ENCODE measurements around the gene MRTFB. TPM values are rescaled to one million over a fixed set of nuclear protein-coding genes. Genes with fewer than 3 reads are reported as not detected.
A peak's percentile ranks its signal among the peaks of the same experiment; 100 is the strongest.

MRTFB gene
- total RNA-seq, 1 experiment from 2014 or later, result 5.1 TPM

DNA sequence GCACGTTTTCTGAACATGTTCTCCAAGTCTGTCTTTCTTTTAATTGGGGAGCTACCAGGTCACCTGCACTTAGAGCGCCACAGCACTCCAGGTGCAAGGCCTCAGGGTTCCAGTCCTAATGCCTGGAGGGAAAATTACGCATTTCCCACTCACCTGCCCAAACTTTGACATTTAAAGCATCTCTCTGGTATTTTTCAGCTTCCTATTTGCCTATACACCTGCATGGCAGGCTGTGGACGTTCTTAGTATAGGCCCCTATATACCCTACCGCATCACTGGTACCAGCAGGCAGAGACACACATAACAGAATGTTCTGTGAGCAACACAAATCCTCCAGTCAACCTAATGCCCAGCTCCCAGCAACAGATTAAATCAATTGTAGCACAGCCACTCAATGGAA is 213.3 kb downstream of the MRTFB start:
- no peak for DNase-seq (ENCODE audit: low read depth)

- peak; percentile 65 for DNase-seq (ENCODE audit: low read depth)
Observed at GRCh38 chr16:14284930-14285512, 213.9 kb downstream of the MRTFB start.

DNA sequence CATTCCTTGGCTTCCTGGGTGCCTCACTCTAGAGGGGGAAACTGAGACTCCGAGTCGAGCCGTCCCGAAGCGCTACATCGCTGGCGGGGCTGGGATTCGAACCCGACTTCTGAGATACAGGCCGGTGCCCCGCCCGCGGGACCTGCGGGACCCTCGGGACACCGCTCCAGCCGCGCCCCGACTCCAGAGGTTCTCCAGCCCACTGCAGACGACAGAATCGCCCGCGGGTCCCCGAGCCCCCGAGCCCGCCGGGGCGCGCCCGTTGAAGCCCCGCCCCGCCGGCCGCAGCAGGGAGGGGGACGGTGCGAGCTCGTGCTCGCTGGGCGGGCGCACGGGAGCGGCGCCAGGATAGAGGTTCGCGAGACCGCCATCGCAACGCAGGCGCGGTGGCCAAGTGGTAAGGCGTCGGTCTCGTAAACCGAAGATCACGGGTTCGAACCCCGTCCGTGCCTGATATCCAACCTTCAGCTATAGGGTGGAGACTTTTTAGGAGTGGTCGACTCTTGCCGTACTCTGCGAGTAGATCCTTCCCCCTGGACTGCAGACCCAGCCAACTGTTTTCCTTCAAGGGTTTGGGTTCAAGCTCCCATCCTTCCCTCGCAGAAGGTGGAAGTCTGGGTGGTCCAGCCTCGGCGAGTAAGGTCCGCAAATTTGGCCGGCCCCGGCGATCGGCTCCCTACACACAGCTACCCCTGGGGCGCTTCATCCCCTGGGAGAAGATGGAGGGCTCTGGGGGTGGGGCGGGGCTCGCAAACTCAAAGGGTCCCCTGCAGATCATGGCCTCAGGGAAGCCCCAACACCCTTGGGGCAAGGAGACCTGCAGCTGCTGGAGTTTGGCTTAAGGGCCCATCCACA is 214.6 kb downstream of the MRTFB start:
- DNase-seq (ENCODE audit: low read depth), result peak; percentile 98

GRCh38 chr16:14286368-14287230 is 215.5 kb downstream of the MRTFB start:
- DNase-seq (ENCODE audit: low read depth), result no peak

DNA sequence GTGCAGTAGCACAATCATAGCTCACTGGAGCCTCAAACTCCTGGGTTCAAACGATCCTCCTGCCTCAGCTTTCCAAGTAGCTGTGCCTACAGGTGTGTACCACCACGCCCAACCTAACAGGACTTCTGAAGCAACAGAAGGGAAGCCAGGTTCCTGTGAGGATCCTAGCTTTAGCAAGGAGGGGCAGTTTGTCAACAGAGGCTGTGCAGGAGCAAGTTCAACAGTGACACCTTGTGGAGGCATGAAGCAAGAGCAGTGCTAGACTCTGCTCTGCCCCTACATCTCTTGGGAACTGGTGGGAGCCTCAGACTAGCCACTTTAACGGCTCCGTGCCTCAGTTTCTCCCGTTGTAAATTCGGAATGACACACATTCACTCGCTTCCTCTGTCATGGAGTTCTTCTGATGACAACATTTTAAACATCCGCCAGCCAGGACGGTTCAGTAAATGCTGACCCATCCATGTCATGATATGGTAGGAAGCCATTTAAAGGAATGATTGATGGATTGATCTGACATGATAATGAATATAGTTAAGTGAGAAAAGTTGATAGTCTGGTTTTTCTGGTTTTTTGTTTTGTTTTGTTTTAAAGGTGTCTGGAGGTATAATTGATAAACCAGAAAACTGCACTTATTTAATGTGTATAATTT is 218.7 kb downstream of the MRTFB start:
- peak; percentile 41 for DNase-seq (ENCODE audit: low read depth)

GRCh38 chr16:14291286-14291685 is 220.2 kb downstream of the MRTFB start:
- DNase-seq (ENCODE audit: low read depth), result no peak

DNA sequence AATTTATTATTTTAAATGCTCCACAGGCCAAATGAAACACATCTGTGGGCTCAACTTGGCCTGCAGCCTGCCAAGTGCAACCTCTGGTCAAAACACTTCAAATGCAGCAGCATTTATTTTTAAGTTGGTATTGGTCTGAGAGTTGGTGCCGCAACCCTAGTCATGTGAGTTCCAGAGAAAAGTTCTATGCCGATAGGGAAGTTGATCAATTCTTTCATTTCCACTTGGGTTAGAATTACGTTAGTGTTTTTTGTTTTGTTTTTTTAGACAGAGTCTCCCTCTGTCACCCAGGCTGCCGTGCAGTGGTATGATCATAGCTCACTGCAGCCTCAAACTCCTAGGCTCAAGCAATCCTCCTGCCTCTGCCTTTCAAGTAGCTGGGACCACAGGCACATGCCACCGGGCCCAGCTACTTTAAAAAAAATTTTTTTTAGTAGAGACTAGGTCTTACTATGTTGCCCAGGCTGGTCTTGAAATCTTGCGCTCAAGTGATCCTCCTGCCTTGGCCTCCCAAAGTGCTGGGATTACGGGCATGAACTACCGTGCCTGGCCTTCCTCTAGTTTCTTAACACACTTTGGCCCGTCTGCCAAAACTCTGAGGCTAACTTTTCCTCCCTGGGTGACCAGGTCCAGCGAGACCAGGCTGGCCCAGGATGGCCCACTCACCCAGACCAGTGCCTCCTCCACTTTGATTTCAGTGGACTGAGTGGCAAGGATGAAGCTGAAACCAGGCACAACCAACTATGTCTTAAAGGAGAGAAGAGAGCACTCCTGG is 221.1 kb downstream of the MRTFB start:
- DNase-seq (ENCODE audit: low read depth), result no peak

GRCh38 chr16:14296663-14297062 is 225.5 kb downstream of the MRTFB start:
- DNase-seq (ENCODE audit: low read depth), result no peak

- no peak for DNase-seq (ENCODE audit: low read depth)
Observed at GRCh38 chr16:14298374-14299122, 227.4 kb downstream of the MRTFB start.

DNA sequence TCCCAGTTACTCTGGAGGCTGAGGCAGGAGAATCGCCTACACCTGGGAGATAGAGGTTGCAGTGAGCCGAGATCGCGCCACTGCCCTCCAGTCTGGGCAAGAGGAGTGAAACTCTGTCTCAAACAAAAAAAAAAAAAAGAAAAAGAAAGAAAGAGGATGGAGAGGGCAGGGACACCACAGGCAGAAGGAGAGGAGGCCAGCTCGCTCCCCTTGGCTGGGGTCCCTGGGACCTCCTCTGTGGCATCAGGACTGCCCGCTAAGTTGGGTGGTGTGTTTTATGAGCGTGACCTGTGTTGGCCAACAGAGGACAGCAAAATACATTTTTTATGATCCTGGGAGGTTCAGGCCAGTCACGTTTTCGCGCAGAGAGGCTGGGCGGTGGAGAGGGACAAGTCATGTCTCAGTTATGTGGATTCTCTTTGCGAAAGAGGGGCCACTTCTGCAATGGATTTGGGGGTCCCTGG is 229.6 kb downstream of the MRTFB start:
- DNase-seq (ENCODE audit: low read depth), result peak; percentile 78

DNA sequence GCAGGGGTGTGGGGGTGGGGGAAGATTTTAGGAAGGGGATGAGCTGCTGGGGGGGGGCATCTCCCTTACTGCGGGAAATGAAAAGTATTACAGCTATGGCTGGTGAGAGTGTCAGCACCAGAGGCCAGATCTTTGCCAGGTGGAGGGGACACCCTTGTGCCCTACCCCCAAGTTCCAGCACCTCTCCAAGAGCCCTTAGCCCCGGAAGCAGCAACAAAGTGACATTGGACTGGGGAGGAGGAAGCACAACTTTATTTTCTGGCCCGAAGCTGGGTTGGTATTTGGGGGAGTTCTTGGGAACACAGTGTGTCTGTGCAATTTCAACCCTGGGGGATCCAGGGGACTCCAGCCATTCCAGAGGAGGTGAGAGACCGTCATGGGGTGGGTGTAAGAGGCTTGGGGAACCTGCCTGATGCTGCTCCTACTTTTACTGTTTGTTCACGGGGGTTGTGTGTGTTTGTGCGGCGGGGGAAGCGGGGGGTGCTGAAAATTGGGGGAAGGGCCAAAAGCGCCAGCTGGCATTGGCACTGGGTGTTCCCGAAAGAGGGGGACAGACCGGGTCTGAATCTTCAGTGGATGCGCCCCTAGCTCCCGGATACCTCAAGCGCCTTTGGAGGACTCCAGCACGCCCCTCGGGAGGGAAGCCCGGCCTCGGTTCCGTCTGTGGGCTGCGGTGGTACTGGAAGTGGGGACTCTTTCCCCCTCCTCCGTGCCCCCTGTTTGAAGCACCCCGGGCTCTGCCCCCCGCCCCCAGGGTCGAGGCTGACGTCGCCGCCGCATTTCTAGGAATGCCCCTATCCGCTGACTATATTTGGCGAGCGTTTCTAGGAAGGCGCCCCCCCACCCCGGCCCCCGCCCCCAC is 230.3 kb downstream of the MRTFB start:
- no peak for DNase-seq (ENCODE audit: low read depth)

DNA sequence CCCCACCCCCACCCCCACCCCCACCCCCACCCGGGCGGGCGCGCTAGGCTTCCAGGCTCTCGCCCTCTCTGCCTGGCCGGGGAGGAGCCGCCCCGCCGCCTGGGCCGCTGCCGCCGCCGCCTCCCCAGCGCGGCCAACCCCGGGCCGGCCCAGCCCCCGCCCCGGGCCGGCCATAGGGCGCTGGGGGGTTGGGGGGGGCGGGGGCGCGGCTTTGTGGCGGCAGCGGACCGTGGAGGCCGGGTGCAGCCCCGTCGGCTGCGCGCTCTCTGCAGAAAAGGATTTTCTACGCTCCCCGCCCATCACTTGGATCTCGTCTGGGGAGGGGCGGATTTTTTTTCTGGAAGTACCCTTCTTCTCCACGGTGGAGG is 230.9 kb downstream of the MRTFB start:
- peak; percentile 36 for DNase-seq (ENCODE audit: low read depth)

- DNase-seq (ENCODE audit: low read depth), result no peak
Observed at GRCh38 chr16:14302399-14303181, 231.5 kb downstream of the MRTFB start.

DNA sequence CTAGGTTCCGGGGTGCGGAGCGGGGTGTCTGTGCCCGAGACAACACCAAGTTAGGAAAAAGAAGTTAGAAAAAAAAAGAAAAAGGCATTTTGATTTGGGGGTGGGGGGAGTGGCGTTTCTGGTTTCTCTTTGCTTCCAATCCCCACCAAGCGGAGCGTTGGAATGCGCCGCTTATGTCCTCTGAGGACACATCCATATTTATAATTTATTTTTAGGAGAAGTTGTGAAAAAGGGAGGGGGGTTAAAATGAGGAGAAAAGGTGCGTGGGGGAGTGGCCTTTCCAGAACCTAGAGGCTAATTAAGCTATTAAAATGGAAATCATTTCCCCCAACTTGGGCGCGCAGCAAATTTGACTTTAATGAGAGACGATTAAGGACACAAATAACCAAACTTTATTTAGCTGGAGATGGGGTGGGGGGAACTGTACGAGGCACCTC is 232.1 kb downstream of the MRTFB start:
- DNase-seq (ENCODE audit: low read depth), result no peak

DNA sequence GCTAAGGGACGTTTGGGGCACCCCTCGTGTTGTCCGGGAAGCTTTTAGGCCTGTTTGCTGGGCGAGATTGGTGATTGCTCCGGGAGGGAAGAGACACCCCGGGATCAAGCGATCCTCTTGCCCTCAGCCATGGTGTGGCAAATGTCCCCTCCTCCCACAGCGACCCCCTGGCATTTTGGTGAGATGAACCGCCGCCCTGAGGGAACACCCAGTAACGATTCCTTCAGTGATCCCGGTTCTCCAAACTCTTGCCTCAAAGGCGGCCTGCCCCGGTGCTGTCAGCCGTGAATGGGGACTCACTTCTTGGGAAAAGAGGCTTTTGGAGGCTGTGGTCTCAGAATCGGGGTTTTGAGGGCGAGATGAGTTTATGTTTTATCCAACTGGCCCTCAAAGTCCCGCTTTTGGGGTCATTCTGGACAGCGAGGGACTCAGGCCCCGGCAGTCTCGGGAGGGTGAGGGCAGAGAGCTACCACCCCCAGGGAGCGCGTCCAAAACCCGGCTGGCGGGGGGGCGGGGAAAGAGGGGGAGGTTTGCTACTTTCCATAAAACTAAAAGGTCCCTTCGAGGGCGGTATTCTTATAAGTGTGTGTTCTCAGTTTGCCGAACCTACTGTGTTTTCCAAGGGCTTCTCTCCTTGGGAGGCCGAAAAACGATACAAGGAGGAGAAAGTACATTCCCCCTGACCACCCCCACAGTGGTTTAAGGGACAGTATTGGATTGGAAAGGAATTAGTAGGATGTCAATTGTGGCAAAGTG is 232.7 kb downstream of the MRTFB start:
- DNase-seq (ENCODE audit: low read depth), result no peak

DNA sequence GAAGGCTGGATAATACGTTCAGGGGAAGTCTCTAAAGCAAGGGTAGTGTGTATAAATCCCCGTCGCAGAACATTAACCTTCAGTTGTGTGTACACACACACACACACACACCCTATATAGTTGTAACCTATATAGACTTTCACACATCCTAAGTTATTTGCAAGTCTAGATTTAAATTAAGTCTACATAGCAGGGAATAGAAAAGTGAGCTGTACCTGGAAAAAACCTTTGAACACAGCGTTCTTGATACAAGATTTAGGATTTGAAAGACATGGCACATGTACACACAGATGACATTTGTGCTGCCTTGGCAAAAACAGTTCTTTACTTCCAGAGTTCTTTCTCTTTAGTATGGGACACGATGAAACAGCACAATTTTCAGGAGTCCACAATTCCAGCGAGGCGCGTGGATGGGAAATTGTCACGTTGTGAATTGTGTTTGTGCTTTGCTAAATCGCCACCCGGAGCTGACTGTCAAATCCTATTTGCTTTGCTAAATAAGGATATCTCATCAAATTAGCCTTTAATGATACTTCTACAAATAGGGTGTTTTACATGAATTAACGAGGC is 233.9 kb downstream of the MRTFB start:
- DNase-seq (ENCODE audit: low read depth), result no peak

- no peak for DNase-seq (ENCODE audit: low read depth)
Observed at GRCh38 chr16:14306485-14307058, 235.5 kb downstream of the MRTFB start.
